HepG2 (cell line): ENCODE results near the gene FARSB. TPM values are rescaled to one million over a fixed set of nuclear protein-coding genes. Genes with fewer than 3 reads are reported as not detected.

Source experiments
- ARNTL ChIP-seq: sonication (generic); formaldehyde crosslinking; IDR thresholded peaks from 2 replicates; pipeline ENCODE4 v1.4.0; 2020; ENCODE audit warnings: mild to moderate bottlenecking, missing genetic modification reagents
- FOSL2 ChIP-seq: sonication (generic); formaldehyde crosslinking; IDR thresholded peaks from 2 replicates; pipeline ENCODE4 v1.4.0; 2020; ENCODE audit warnings: missing genetic modification reagents
- FOXC1 ChIP-seq: sonication (generic); formaldehyde crosslinking; IDR thresholded peaks from 2 replicates; pipeline ENCODE4 v1.8.0; 2022; ENCODE audit warnings: mild to moderate bottlenecking, missing genetic modification reagents, borderline replicate concordance
- FOXM1 ChIP-seq: sonication (generic); formaldehyde crosslinking; IDR thresholded peaks from 2 replicates; pipeline ENCODE4 v1.5.0; 2020; ENCODE audit warnings: missing genetic modification reagents
- HNRNPH1 ChIP-seq: fragments of 200-400 bp; formaldehyde crosslinking; optimal IDR thresholded peaks from 2 replicates; pipeline ENCODE3; 2017; ENCODE audit warnings: mild to moderate bottlenecking, low read depth, low read length
- HNRNPUL1 ChIP-seq: fragments of 200-400 bp; formaldehyde crosslinking; IDR thresholded peaks from 2 replicates; pipeline ENCODE4 v1.6.1; 2017; ENCODE audit warnings: low read depth, mild to moderate bottlenecking, low read length, moderate library complexity
- KLF15 ChIP-seq: sonication (generic); formaldehyde crosslinking; IDR thresholded peaks from 2 replicates; pipeline ENCODE4 v1.8.1; 2023; ENCODE audit warnings: borderline replicate concordance, mild to moderate bottlenecking, inconsistent platforms, missing genetic modification reagents, mixed read lengths
- RBM39 ChIP-seq: fragments of 200-400 bp; formaldehyde crosslinking; IDR thresholded peaks from one replicate; pipeline ENCODE4 v1.6.1; 2018; ENCODE audit warnings: antibody characterized with exemption, mild to moderate bottlenecking, low read depth, low read length; ENCODE audit not compliant: poor library complexity, severe bottlenecking
- REL ChIP-seq: sonication (generic); formaldehyde crosslinking; conservative IDR thresholded peaks from 2 replicates; pipeline ENCODE4 v1.8.0; 2022; ENCODE audit warnings: mild to moderate bottlenecking, missing genetic modification reagents, moderate library complexity
- RFXAP ChIP-seq: sonication (generic); formaldehyde crosslinking; IDR thresholded peaks from 2 replicates; pipeline ENCODE4 v1.4.0; 2020; ENCODE audit warnings: missing genetic modification reagents, borderline replicate concordance
- SMAD3 ChIP-seq: sonication (generic); formaldehyde crosslinking; IDR thresholded peaks from 2 replicates; pipeline ENCODE4 v1.4.0; 2020; ENCODE audit warnings: missing genetic modification reagents
- SOX6 ChIP-seq, 2 experiments: fragments of 450-650 bp in 1 of 2; sonication (generic) in 1 of 2; formaldehyde crosslinking in 1 of 2; IDR thresholded peaks; 2 replicates each; pipeline versions ENCODE4 v1.4.0 to v1.6.1; 2017 to 2020; ENCODE audit warnings: antibody characterized with exemption in 1 of 2, mild to moderate bottlenecking in 1 of 2, missing genetic modification reagents in 1 of 2
- TBX3 ChIP-seq: fragments of 450-650 bp; IDR thresholded peaks from 2 replicates; pipeline ENCODE4 v1.6.1; 2017; ENCODE audit warnings: antibody characterized with exemption, mild to moderate bottlenecking, inconsistent platforms, borderline replicate concordance
- ZBTB7B ChIP-seq: sonication (generic); formaldehyde crosslinking; IDR thresholded peaks from 2 replicates; pipeline ENCODE4 v1.4.0; 2020; ENCODE audit warnings: missing genetic modification reagents
- ZBTB8A ChIP-seq: sonication (generic); formaldehyde crosslinking; IDR thresholded peaks from 2 replicates; pipeline ENCODE4 v1.4.0; 2020; ENCODE audit warnings: mild to moderate bottlenecking, low read depth, missing genetic modification reagents, borderline replicate concordance
- ZKSCAN5 ChIP-seq: sonication (generic); formaldehyde crosslinking; IDR thresholded peaks from 2 replicates; pipeline ENCODE4 v1.5.1; 2020; ENCODE audit warnings: mild to moderate bottlenecking, missing genetic modification reagents
- ZNF468 ChIP-seq: sonication (generic); formaldehyde crosslinking; IDR thresholded peaks from 2 replicates; pipeline ENCODE4 v1.8.0; 2022; ENCODE audit warnings: mild to moderate bottlenecking, moderate library complexity, missing genetic modification reagents
- ZSCAN21 ChIP-seq: sonication (generic); formaldehyde crosslinking; IDR thresholded peaks from 2 replicates; pipeline ENCODE4 v1.8.0; 2022; ENCODE audit warnings: mild to moderate bottlenecking, missing genetic modification reagents, moderate library complexity, borderline replicate concordance
- ZSCAN29 ChIP-seq: sonication (generic); formaldehyde crosslinking; conservative IDR thresholded peaks from 2 replicates; pipeline ENCODE4 v1.4.0; 2020; ENCODE audit warnings: mild to moderate bottlenecking, missing genetic modification reagents
- polyA plus RNA-seq, 8 experiments: library from polyadenylated mRNA; depleted of rRNA in 3 of 8; stranded (reverse) in 7 of 8; unstranded in 1 of 8; fragments of >200 nt; fragmentation: Illumina TruSeq in 4 of 8; extraction: Trizol in 4 of 8; gene quantifications; 2 replicates each; pipeline versions ENCODE4 v1.2.1 to v1.2.3, GENCODE V29; 2011 to 2016; ENCODE audit warnings: low read depth in 4 of 8, missing spikeins in 1 of 8, mixed read lengths in 1 of 8; ENCODE audit not compliant: insufficient read depth in 1 of 8
- total RNA-seq, 5 experiments: library from RNA; depleted of rRNA; stranded (reverse); fragments of >200 nt; fragmentation: Illumina TruSeq; extraction: Trizol; gene quantifications; 2 replicates each; pipeline ENCODE4 v1.2.3, GENCODE V29; 2016; ENCODE audit warnings: low read depth in 1 of 5
- TF ChIP-seq, protein P1 (sequence below): sonication (generic); formaldehyde crosslinking; IDR thresholded peaks from 2 replicates; pipeline ENCODE4 v1.5.0; 2020; ENCODE audit warnings: missing genetic modification reagents
- TF ChIP-seq, protein P2 (sequence below): sonication (generic); formaldehyde crosslinking; conservative IDR thresholded peaks from 2 replicates; pipeline ENCODE4 v1.8.0; 2022; ENCODE audit warnings: mild to moderate bottlenecking, moderate library complexity, missing genetic modification reagents
- TF ChIP-seq, protein P3 (sequence below): sonication (generic); formaldehyde crosslinking; IDR thresholded peaks from 2 replicates; pipeline ENCODE4 v1.4.0; 2020; ENCODE audit warnings: missing genetic modification reagents
- TF ChIP-seq, protein P4 (sequence below): sonication (generic); formaldehyde crosslinking; IDR thresholded peaks from 2 replicates; pipeline ENCODE4 v1.4.0; 2020; ENCODE audit warnings: missing genetic modification reagents

Gene FARSB
- total and polyA plus RNA-seq, 2 of the 13 experiments (the other 11 are each of a cell fraction or from before 2014, with no cell fraction given), result 23.3 to 45.9 TPM

DNA sequence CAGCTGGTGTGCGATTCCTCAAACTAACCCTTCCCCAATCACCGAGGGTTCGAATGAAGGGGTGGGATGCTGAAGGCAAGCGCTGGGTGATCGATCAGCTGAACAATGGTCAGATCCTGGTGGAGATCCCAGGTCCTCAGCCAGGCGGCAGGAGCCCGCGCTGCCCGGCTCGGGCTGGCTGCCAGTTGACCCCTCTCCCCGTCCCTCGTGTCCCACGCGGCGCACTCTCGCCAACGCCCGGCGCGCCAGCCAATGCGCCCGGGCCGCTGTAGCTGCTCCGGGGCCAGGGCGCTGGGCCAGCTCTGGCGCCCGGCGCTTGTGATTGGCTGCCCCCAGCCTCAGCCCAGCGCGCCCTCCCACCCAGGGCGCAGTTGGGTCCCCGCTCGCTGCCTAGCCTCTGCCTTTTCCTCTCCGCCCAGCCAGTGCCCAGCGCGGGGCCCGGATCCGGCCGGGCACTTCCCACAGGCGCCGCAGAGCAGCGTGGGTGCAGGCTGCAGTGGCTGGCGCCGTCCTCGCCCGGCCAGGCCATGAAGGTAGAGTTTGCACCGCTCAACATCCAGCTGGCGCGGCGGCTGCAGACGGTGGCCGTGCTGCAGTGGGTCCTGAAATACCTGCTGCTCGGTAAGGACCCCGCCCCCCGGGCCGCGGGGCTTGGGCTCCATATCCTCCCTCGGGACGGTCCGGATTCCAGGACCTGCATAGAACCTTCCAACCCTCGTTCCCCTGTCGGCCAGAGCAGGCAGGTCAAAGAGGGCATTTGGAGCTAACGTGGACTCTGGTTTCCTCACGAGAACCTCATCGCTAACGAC lies 15.6 kb upstream of the FARSB start, which contains the start of gene MOGAT1 (continued):
- TF ChIP-seq, protein P1, sequence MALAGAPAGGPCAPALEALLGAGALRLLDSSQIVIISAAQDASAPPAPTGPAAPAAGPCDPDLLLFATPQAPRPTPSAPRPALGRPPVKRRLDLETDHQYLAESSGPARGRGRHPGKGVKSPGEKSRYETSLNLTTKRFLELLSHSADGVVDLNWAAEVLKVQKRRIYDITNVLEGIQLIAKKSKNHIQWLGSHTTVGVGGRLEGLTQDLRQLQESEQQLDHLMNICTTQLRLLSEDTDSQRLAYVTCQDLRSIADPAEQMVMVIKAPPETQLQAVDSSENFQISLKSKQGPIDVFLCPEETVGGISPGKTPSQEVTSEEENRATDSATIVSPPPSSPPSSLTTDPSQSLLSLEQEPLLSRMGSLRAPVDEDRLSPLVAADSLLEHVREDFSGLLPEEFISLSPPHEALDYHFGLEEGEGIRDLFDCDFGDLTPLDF (CRISPR knock-in tag), result peak; percentile 74; the same call in 1 of the 2 replicates
- peak; percentile 86; the same call in 1 of the 2 replicates for TF ChIP-seq ZNF468 (CRISPR knock-in tag)
- TF ChIP-seq, protein P2, sequence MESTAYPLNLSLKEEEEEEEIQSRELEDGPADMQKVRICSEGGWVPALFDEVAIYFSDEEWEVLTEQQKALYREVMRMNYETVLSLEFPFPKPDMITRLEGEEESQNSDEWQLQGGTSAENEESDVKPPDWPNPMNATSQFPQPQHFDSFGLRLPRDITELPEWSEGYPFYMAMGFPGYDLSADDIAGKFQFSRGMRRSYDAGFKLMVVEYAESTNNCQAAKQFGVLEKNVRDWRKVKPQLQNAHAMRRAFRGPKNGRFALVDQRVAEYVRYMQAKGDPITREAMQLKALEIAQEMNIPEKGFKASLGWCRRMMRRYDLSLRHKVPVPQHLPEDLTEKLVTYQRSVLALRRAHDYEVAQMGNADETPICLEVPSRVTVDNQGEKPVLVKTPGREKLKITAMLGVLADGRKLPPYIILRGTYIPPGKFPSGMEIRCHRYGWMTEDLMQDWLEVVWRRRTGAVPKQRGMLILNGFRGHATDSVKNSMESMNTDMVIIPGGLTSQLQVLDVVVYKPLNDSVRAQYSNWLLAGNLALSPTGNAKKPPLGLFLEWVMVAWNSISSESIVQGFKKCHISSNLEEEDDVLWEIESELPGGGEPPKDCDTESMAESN (CRISPR knock-in tag), result peak; percentile 95
- no peak; the same call in none of the 2 replicates for TF ChIP-seq ZSCAN29
- peak; percentile 84 for TF ChIP-seq ARNTL (CRISPR knock-in tag)
- TF ChIP-seq FOSL2 (CRISPR knock-in tag), result no peak
- no peak for TF ChIP-seq ZKSCAN5 (CRISPR knock-in tag)
- TF ChIP-seq RFXAP (CRISPR knock-in tag), result peak; percentile 86
- peak; percentile 90; the same call in 1 of the 2 replicates for TF ChIP-seq ZBTB7B (CRISPR knock-in tag)
- TF ChIP-seq SMAD3 (CRISPR knock-in tag), result no peak
- TF ChIP-seq KLF15 (CRISPR knock-in tag), result peak; percentile 89; the same call in 1 of the 2 replicates
- TF ChIP-seq FOXM1, result no peak
- no peak for TF ChIP-seq HNRNPH1
- TF ChIP-seq, protein P3, sequence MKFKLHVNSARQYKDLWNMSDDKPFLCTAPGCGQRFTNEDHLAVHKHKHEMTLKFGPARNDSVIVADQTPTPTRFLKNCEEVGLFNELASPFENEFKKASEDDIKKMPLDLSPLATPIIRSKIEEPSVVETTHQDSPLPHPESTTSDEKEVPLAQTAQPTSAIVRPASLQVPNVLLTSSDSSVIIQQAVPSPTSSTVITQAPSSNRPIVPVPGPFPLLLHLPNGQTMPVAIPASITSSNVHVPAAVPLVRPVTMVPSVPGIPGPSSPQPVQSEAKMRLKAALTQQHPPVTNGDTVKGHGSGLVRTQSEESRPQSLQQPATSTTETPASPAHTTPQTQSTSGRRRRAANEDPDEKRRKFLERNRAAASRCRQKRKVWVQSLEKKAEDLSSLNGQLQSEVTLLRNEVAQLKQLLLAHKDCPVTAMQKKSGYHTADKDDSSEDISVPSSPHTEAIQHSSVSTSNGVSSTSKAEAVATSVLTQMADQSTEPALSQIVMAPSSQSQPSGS (CRISPR knock-in tag), result no peak; the same call in 1 of the 2 replicates
- TF ChIP-seq SOX6 (IDR thresholded peaks at IDR 0.05), result no peak
- TF ChIP-seq SOX6 (CRISPR knock-in tag; IDR thresholded peaks at IDR 0.05), result peak; percentile 53
- peak; percentile 95 for TF ChIP-seq FOXC1
- TF ChIP-seq ZBTB8A, result peak; percentile 99
- no peak for TF ChIP-seq TBX3
- TF ChIP-seq RBM39, result peak; percentile 90
- peak; percentile 53; the same call in 1 of the 2 replicates for TF ChIP-seq REL (CRISPR knock-in tag)
- TF ChIP-seq ZSCAN21 (CRISPR knock-in tag), result peak; percentile 77; the same call in 1 of the 2 replicates
- TF ChIP-seq, protein P4, sequence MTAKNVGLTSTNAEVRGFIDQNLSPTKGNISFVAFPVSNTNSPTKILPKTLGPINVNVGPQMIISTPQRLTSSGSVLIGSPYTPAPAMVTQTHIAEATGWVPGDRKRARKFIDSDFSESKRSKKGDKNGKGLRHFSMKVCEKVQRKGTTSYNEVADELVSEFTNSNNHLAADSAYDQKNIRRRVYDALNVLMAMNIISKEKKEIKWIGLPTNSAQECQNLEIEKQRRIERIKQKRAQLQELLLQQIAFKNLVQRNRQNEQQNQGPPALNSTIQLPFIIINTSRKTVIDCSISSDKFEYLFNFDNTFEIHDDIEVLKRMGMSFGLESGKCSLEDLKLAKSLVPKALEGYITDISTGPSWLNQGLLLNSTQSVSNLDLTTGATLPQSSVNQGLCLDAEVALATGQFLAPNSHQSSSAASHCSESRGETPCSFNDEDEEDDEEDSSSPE, result peak; percentile 90
- TF ChIP-seq HNRNPUL1, result peak; percentile 41; the same call in 1 of the 2 replicates
